OCI-LY1 (cell line): ENCODE results near the gene ACTG2.

Experiments used
- H2AFZ ChIP-seq: fragments of 200-600 bp; sonication (generic), shearing (Covaris generic); 2 replicates; pipeline ENCODE4 v1.6.0; 2014; ENCODE audit warnings: antibody characterized with exemption, mild to moderate bottlenecking, low read length
- H3F3A ChIP-seq: fragments of 200-600 bp; sonication (generic), shearing (Covaris generic); 2 replicates; pipeline ENCODE4 v1.6.0; 2014; ENCODE audit warnings: mild to moderate bottlenecking, antibody characterized with exemption, low read length, moderate library complexity; ENCODE audit not compliant: insufficient read depth
- H3K27ac ChIP-seq: fragments of 200-600 bp; sonication (generic); 2 replicates; pipeline ENCODE4 v1.5.1; 2014; ENCODE audit warnings: low read length, mixed run types, mild to moderate bottlenecking, low read depth; ENCODE audit not compliant: poor library complexity, severe bottlenecking
- H3K27me3 ChIP-seq: fragments of 200-600 bp; sonication (generic); 2 replicates; pipeline ENCODE4 v1.6.0; 2014; ENCODE audit warnings: antibody characterized with exemption, mild to moderate bottlenecking, low read length, moderate library complexity; ENCODE audit not compliant: insufficient read depth
- H3K36me3 ChIP-seq: fragments of 200-600 bp; sonication (generic); 2 replicates; pipeline ENCODE4 v1.6.1; 2014; ENCODE audit warnings: mild to moderate bottlenecking, antibody characterized with exemption, low read length, moderate library complexity, mixed read lengths; ENCODE audit not compliant: insufficient read depth
- H3K4me1 ChIP-seq: fragments of 200-600 bp; sonication (generic); 2 replicates; pipeline ENCODE4 v1.5.1; 2014; ENCODE audit warnings: mild to moderate bottlenecking, low read length, moderate library complexity; ENCODE audit not compliant: insufficient read depth, severe bottlenecking
- H3K4me2 ChIP-seq: fragments of 200-600 bp; sonication (generic), shearing (Covaris generic); 2 replicates; pipeline ENCODE4 v1.6.1; 2014; ENCODE audit warnings: low read length
- H3K4me3 ChIP-seq: fragments of 200-600 bp; sonication (generic); 2 replicates; pipeline ENCODE4 v1.5.1; 2014; ENCODE audit warnings: low read length, low read depth, mild to moderate bottlenecking, mixed read lengths; ENCODE audit not compliant: poor library complexity, severe bottlenecking
- H3K79me2 ChIP-seq: fragments of 200-600 bp; shearing (Covaris generic); 2 replicates; pipeline ENCODE4 v1.6.1; 2016; ENCODE audit warnings: mixed run types, low read length, mixed read lengths; ENCODE audit not compliant: insufficient read depth
- H3K9ac ChIP-seq: fragments of 200-600 bp; sonication (generic), shearing (Covaris generic); 2 replicates; pipeline ENCODE4 v1.6.1; 2014; ENCODE audit warnings: mild to moderate bottlenecking, low read length, mixed read lengths
- H3K9me2 ChIP-seq: fragments of 200-600 bp; sonication (generic), shearing (Covaris generic); 2 replicates; pipeline ENCODE4 v1.6.1; 2014; ENCODE audit warnings: low read depth, mild to moderate bottlenecking, low read length, mixed read lengths
- H3K9me3 ChIP-seq: fragments of 200-600 bp; shearing (Covaris generic); 2 replicates; pipeline ENCODE4 v1.6.1; 2014; ENCODE audit warnings: low read length, mixed read lengths
- H4K20me1 ChIP-seq: fragments of 200-600 bp; sonication (generic), shearing (Covaris generic); 2 replicates; pipeline ENCODE4 v1.6.0; 2016; ENCODE audit warnings: mild to moderate bottlenecking, low read length; ENCODE audit not compliant: insufficient read depth
- CTCF ChIP-seq: fragments of 200-600 bp; sonication (generic), shearing (Covaris generic); IDR thresholded peaks from 2 replicates; pipeline ENCODE4 v1.5.1; 2017; ENCODE audit warnings: mild to moderate bottlenecking, antibody characterized with exemption, low read length, moderate library complexity, mixed read lengths
- EZH2 ChIP-seq: fragments of 200-600 bp; sonication (generic), shearing (Covaris generic); IDR thresholded peaks from 2 replicates; pipeline ENCODE4 v1.8.0; 2017; ENCODE audit warnings: borderline replicate concordance, mixed run types, mild to moderate bottlenecking, antibody characterized with exemption, low read length, moderate library complexity, mixed read lengths

Gene ACTG2

GRCh38 chr2:73926493-73927327 lies 33.9 kb downstream of the ACTG2 start, which contains the start of gene DGUOK:
DGUOK (plus strand) TSS chr2:73926880; CDS start chr2:73926911, 31 bp downstream.
- peak within 1 kb of the TSS; percentile 89 for H3K4me3 ChIP-seq
- no peaks in the 10 kb centered on the region for H3K9me3 ChIP-seq
- 0 out of 2 replicates have a peak, but pooled peaks cover 7% of the 10 kb centered on the region for H3K36me3 ChIP-seq
- H4K20me1 ChIP-seq = no peaks in the 10 kb centered on the region
- H2AFZ ChIP-seq = peak within 1 kb of the TSS; percentile 44
- H3K9ac ChIP-seq = peak within 1 kb of the TSS; percentile 87
- no peaks in the 10 kb centered on the region for H3K27me3 ChIP-seq
- H3K27ac ChIP-seq = peak within 1 kb of the TSS; percentile 55
- peak within 1 kb of the TSS; percentile 75 for H3K4me2 ChIP-seq
- no peak for TF ChIP-seq CTCF
- TF ChIP-seq EZH2 = no peak
- H3K79me2 ChIP-seq = peaks cover 43% of the 10 kb centered on the region
- no peaks in the 10 kb centered on the region for H3K9me2 ChIP-seq
- no peaks in the 10 kb centered on the region for H3F3A ChIP-seq
- H3K4me1 ChIP-seq = peaks cover 30% of the 10 kb centered on the region

GRCh38 chr2:73927344-73927743 lies 34.5 kb downstream of the ACTG2 start:
- H3F3A ChIP-seq = no peaks in the 10 kb centered on the region
- H3K4me1 ChIP-seq = peaks cover 30% of the 10 kb centered on the region
- no peaks in the 10 kb centered on the region for H3K27me3 ChIP-seq
- peak overlapping the region; percentile 89 for H3K4me3 ChIP-seq
- no peaks in the 10 kb centered on the region for H3K9me3 ChIP-seq
- no peaks in the 10 kb centered on the region for H3K9me2 ChIP-seq
- H3K36me3 ChIP-seq = peaks cover 13% of the 10 kb centered on the region; the same call in 1 of the 2 replicates
- H3K27ac ChIP-seq = peak overlapping the region; percentile 55
- no peak for TF ChIP-seq CTCF
- TF ChIP-seq EZH2 = no peak
- H3K9ac ChIP-seq = peak overlapping the region; percentile 87
- H4K20me1 ChIP-seq = no peaks in the 10 kb centered on the region
- H3K4me2 ChIP-seq = peak overlapping the region; percentile 75
- H3K79me2 ChIP-seq = peaks cover 44% of the 10 kb centered on the region
- no peak overlapping the region for H2AFZ ChIP-seq

GRCh38 chr2:73928963-73929347 lies 36.1 kb downstream of the ACTG2 start:
- H4K20me1 ChIP-seq = no peaks in the 10 kb centered on the region
- H2AFZ ChIP-seq = no peak overlapping the region
- peak overlapping the region; percentile 42; the same call in 1 of the 2 replicates for H3K4me2 ChIP-seq
- TF ChIP-seq CTCF = no peak
- no peak for TF ChIP-seq EZH2
- no peaks in the 10 kb centered on the region for H3K9me2 ChIP-seq
- H3K9me3 ChIP-seq = no peaks in the 10 kb centered on the region
- H3F3A ChIP-seq = no peaks in the 10 kb centered on the region
- no peak overlapping the region for H3K27ac ChIP-seq
- no peaks in the 10 kb centered on the region for H3K27me3 ChIP-seq
- peaks cover 29% of the 10 kb centered on the region; the same call in 1 of the 2 replicates for H3K36me3 ChIP-seq
- H3K9ac ChIP-seq = no peak overlapping the region
- H3K4me3 ChIP-seq = no peak overlapping the region
- peaks cover 58% of the 10 kb centered on the region for H3K79me2 ChIP-seq
- peaks cover 30% of the 10 kb centered on the region for H3K4me1 ChIP-seq
